Stimulated activated memory B cell treated with anti-CD40 and anti-IgM and Interleukin-4, amounts not matched to agents 10 μg/mL and 1 μg/mL and 100 μg/mL, for 72 hours (primary cell): ENCODE data around the gene SH3RF3.
A peak's percentile ranks its signal among the peaks of the same experiment; 100 is the strongest.

ENCODE experiments used
- ATAC-seq: fragments of 150-1000 bp; cut with Tn5 transposase; 2 replicates; pipeline ENCODE4 v1.10.0; 2021
- H3K27ac Mint-ChIP-seq: one replicate; pipeline ENCODE4 v1.8.0; 2022; ENCODE audit warnings: mild to moderate bottlenecking, mixed read lengths
- H3K27me3 Mint-ChIP-seq: one replicate; pipeline ENCODE4 v1.8.0; 2022; ENCODE audit warnings: mixed read lengths
- H3K36me3 Mint-ChIP-seq: one replicate; pipeline ENCODE4 v1.8.0; 2022; ENCODE audit warnings: mixed read lengths
- H3K4me1 Mint-ChIP-seq: one replicate; pipeline ENCODE4 v1.8.0; 2022; ENCODE audit warnings: mixed read lengths
- H3K4me3 Mint-ChIP-seq: one replicate; pipeline ENCODE4 v1.8.0; 2022; ENCODE audit warnings: mild to moderate bottlenecking, moderate library complexity, mixed read lengths
- H3K9me3 Mint-ChIP-seq: one replicate; pipeline ENCODE4 v1.8.0; 2022; ENCODE audit warnings: mixed read lengths

Gene SH3RF3

DNA sequence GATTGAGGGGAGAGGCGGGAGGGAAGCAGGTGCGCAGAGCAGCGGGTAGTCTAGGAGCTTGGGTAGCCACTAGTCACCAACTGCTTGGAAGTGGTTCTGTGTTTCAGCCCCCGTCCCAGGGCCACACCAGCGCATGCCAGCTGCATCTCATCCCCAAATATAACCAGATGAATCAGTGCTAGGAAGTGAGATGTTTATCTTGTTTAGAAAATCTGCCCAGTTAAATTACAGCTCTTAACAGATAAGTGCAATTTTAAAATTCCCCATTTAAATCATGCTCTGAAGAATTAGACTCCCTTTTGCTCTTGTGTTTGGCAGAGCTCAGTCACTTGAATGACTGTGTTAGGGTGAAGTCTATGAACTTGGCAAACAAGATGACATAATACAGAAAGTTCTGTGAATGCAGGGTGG is 291.0 kb downstream of the SH3RF3 start:
- no peak overlapping the region for H3K4me3 Mint-ChIP-seq
- no peak overlapping the region for H3K27ac Mint-ChIP-seq
- no peaks in the 10 kb centered on the region for H3K36me3 Mint-ChIP-seq
- ATAC-seq = no peak
- H3K9me3 Mint-ChIP-seq = no peaks in the 10 kb centered on the region
- H3K27me3 Mint-ChIP-seq = no peaks in the 10 kb centered on the region
- no peaks in the 10 kb centered on the region for H3K4me1 Mint-ChIP-seq

DNA sequence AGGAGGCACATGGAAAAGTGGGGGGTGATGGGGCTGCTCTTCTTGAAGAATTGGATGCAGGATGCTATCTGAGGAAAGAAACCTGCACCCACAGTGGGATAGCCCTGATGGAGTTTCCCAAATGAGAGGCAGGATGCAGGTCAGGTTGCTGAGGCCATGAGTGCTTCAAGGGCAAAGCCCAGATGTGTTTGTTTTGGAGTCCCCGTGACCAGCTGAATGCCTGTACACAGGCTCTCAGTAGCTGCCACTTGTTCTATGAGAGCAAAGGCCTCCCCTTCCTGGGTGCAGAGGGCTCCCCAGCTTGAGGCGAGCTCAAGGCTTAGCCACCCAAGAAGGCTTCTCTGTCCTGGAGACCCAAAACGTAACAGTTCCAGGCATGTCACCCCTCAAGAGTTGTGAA is 292.1 kb downstream of the SH3RF3 start:
- Mint-ChIP-seq H3K36me3 (no peaks in the 10 kb centered on the region), H3K27ac (no peak overlapping the region), H3K9me3 (no peaks in the 10 kb centered on the region), H3K27me3 (no peaks in the 10 kb centered on the region), H3K4me3 (no peak overlapping the region), H3K4me1 (no peaks in the 10 kb centered on the region)
- ATAC-seq = no peak

DNA sequence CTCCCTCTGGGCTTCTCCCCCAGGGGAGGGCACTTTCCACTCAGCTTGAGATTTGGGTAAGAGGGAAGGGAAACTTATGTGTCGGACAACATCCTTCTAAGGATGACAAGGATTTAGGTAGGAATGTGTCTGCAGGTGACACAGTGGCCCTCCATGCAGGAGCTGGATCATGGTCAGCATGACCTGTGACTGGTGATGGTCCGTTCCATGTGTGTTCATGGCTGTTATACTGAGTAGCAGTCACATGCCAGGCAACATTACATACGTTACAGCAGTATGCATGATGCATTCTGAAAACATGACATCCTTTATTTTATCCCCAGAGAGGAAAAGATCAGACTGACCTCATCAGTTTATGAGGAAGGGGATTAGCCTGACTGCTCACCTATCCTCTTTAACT is 292.6 kb downstream of the SH3RF3 start:
- ATAC-seq = no peak
- no peaks in the 10 kb centered on the region for H3K4me1 Mint-ChIP-seq
- H3K4me3 Mint-ChIP-seq = no peak overlapping the region
- H3K9me3 Mint-ChIP-seq = no peaks in the 10 kb centered on the region
- H3K27me3 Mint-ChIP-seq = no peaks in the 10 kb centered on the region
- no peak overlapping the region for H3K27ac Mint-ChIP-seq
- H3K36me3 Mint-ChIP-seq = no peaks in the 10 kb centered on the region

- no peak overlapping the region for H3K4me3 Mint-ChIP-seq
- no peaks in the 10 kb centered on the region for H3K27me3 Mint-ChIP-seq
- no peak overlapping the region for H3K27ac Mint-ChIP-seq
- ATAC-seq = no peak
- H3K9me3 Mint-ChIP-seq = no peaks in the 10 kb centered on the region
- no peaks in the 10 kb centered on the region for H3K4me1 Mint-ChIP-seq
- no peaks in the 10 kb centered on the region for H3K36me3 Mint-ChIP-seq
These were observed 293.2 kb downstream of the SH3RF3 start for GRCh38 chr2:109422071-109422757.

DNA sequence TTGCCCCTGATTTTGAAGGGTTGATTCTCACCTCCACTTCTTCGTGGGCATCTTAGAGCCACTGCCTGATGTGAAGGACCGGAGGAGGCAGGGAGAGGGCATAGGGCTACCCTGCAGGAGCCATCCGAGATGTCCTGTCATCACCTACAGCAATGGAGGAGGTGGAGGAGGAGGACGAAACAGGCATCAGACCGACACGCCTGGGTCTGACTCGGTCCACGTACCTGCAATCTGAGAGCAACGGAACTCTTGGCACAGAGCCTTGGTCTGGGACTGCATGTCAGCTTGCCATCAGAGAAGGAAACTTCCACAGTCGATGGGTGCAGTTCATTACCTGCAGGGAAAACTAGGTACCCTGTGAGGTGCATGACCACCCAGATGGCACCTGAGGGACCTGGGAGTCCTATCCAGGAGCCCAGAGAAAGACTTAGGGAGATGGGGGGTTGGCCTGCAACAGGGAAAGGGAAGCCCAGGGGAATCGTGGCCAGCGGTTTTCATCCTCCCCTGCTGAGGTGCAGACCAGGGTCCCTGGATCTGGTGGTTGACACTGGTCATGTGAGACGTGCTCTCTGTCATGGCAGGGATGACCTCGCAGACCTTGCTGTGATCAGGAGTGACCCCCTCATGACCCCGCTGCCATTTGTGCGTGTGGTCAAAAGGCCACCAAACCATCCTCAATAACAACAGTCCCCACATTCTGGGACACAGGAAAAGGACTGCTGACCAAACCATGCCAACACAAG is 293.9 kb downstream of the SH3RF3 start:
- H3K9me3 Mint-ChIP-seq = no peaks in the 10 kb centered on the region
- H3K27ac Mint-ChIP-seq = no peak overlapping the region
- no peaks in the 10 kb centered on the region for H3K36me3 Mint-ChIP-seq
- no peaks in the 10 kb centered on the region for H3K27me3 Mint-ChIP-seq
- no peak for ATAC-seq
- no peaks in the 10 kb centered on the region for H3K4me1 Mint-ChIP-seq
- H3K4me3 Mint-ChIP-seq = no peak overlapping the region

DNA sequence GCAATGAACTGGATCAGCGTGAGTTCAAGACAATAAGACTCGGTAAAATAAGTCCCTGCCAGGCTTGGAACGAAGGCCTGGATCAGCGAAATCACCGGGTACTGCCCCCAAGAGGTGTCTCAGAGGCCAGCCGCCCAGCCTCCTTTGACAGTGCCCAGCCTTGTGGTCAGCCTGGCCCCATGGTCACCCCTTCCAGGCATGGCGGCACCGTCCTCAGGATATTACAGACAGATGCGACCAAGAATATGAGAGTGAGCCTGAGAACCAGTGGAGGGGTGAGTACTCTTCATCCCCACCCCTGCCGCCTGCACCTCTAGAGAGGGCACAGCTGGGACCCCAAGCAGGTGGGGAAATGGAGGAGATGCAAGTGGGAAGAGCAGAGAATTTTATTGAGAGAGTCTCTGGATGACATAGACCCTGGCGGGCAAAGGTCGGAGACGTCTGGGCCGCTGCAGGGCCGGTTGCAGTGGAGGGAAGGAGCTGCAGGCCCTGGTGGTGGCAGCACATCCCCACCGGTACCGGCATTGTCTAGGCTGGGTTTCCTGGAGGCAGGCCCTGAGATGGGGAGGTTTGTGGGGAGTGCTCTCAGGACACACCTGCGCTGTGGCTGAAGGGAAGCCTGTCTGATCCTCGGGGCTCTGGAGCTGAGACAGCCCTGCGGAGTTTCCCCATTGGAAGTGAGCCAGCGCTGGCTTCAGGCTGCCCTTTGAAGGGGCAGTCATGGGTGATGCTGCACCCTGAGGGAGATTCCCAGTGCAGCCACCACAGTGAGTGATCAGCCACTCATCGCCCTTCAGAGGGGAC is 294.8 kb downstream of the SH3RF3 start:
- no peaks in the 10 kb centered on the region for H3K9me3 Mint-ChIP-seq
- H3K4me3 Mint-ChIP-seq = no peak overlapping the region
- no peaks in the 10 kb centered on the region for H3K36me3 Mint-ChIP-seq
- H3K27ac Mint-ChIP-seq = no peak overlapping the region
- no peaks in the 10 kb centered on the region for H3K27me3 Mint-ChIP-seq
- H3K4me1 Mint-ChIP-seq = no peaks in the 10 kb centered on the region
- ATAC-seq = peak; percentile 10

GRCh38 chr2:109425411-109425810 is 296.4 kb downstream of the SH3RF3 start:
- Mint-ChIP-seq H3K27ac (no peak overlapping the region), H3K36me3 (no peaks in the 10 kb centered on the region), H3K4me1 (no peaks in the 10 kb centered on the region), H3K9me3 (no peaks in the 10 kb centered on the region), H3K27me3 (peaks cover 4% of the 10 kb centered on the region), H3K4me3 (no peak overlapping the region)
- no peak for ATAC-seq

- Mint-ChIP-seq H3K27me3 (peaks cover 9% of the 10 kb centered on the region), H3K36me3 (no peaks in the 10 kb centered on the region)
- ATAC-seq = no peak
These were observed 298.7 kb downstream of the SH3RF3 start for GRCh38 chr2:109427661-109428091.

GRCh38 chr2:109428281-109428680 is 299.3 kb downstream of the SH3RF3 start:
- no peak for ATAC-seq
- H3K4me3 Mint-ChIP-seq = no peak overlapping the region
- no peaks in the 10 kb centered on the region for H3K36me3 Mint-ChIP-seq
- no peaks in the 10 kb centered on the region for H3K4me1 Mint-ChIP-seq
- H3K27ac Mint-ChIP-seq = no peak overlapping the region
- H3K9me3 Mint-ChIP-seq = no peaks in the 10 kb centered on the region
- H3K27me3 Mint-ChIP-seq = peaks cover 9% of the 10 kb centered on the region

More at GRCh38 chr2:109427661-109428091, 298.7 kb downstream of the SH3RF3 start:
- Mint-ChIP-seq H3K4me1 (no peaks in the 10 kb centered on the region), H3K9me3 (no peaks in the 10 kb centered on the region), H3K27ac (no peak overlapping the region), H3K4me3 (no peak overlapping the region)

DNA sequence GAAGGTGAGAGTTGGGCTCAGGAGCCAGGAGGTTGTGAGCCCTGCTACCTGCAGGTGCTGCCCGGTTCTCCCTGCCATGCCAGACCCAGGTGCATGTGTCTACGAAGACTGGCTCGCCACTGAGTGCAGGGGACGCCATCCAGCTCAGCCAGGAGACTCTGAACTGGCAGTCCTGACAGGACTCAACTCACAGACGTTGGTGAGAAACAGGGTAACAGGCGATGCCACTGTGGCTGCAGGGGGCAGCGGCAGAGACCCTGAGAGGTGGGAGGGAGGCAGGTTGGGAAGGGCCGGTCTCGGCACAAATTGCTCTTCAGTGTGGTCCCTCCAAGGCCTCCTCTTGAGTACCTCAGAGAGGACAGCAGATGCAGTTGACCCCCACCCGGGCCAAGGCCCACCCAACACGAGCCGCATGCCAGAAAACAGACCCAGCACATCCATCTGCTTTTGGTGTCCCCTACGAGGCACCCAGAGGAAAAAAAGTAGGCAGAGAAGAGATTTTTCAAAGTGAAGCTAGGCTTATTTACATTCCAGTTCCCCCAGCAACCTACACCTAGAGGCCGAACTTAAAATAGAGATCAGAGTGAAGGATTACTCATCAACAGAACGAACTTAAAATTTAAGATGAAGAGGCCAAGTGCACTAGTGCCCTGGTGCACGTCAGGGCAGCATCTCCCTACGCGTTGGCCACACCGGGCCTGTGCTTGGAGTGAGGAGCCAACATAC is 300.0 kb downstream of the SH3RF3 start:
- no peak for ATAC-seq
- Mint-ChIP-seq H3K36me3 (no peaks in the 10 kb centered on the region), H3K4me3 (no peak overlapping the region), H3K27me3 (peaks cover 9% of the 10 kb centered on the region), H3K4me1 (no peaks in the 10 kb centered on the region), H3K9me3 (no peaks in the 10 kb centered on the region), H3K27ac (no peak overlapping the region)

DNA sequence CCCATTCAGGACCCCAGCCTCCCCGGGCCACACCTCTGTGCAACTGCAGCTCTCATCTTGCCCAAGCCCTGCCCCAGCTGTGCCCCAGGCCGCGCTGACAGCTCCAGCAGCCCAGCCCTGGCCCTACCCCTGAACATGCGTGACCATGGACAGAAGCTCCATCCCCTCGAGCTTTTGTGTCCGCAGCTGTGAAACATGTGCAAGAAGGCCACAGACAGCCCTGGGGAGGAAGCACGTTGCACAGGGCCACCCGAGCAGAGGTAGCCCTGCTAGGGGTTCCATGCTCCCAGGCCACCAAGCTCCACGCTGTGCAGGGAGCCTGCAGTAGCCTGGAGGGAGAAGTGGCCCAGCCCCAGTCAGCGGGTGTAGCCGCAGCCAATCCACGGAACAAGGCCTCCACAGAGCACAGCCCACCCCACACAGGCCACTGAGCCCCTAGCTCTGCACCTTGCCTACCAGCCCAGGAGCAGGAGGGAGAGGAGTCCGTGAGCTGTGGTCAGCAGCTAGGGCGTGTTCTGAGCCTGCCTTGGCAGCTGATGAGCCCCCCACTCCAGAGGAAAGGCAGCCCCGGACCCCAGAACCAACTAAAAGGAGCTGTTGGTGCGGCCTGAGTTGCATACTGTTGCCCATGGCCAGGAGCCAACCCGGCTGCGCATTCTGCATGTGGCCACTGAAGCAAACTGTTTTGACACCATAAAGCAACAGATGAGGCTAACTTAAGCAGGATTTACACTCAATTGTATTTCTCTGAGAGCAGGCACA is 300.7 kb downstream of the SH3RF3 start:
- no peak overlapping the region for H3K27ac Mint-ChIP-seq
- H3K27me3 Mint-ChIP-seq = peaks cover 9% of the 10 kb centered on the region
- H3K4me1 Mint-ChIP-seq = no peaks in the 10 kb centered on the region
- ATAC-seq = no peak
- no peak overlapping the region for H3K4me3 Mint-ChIP-seq
- no peaks in the 10 kb centered on the region for H3K36me3 Mint-ChIP-seq
- no peaks in the 10 kb centered on the region for H3K9me3 Mint-ChIP-seq

DNA sequence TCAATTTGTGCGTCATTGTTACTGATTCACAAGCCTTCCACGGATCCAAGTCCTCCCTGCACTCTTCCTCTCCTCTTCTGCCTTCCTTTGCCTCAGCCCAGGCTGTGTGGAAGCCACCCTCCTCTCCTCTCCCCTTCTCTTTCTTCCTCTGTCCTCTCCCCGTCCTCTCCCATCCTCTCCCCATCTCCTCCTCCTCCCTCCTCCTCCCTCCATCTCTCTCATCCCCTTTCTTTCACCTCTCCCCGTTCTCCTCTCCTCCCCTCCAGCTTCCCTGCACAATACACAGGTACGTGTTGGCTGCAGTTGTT is 301.3 kb downstream of the SH3RF3 start:
- no peak for ATAC-seq
- H3K9me3 Mint-ChIP-seq = no peaks in the 10 kb centered on the region
- H3K27ac Mint-ChIP-seq = no peak overlapping the region
- H3K27me3 Mint-ChIP-seq = peaks cover 9% of the 10 kb centered on the region
- H3K36me3 Mint-ChIP-seq = no peaks in the 10 kb centered on the region
- no peak overlapping the region for H3K4me3 Mint-ChIP-seq
- no peaks in the 10 kb centered on the region for H3K4me1 Mint-ChIP-seq

DNA sequence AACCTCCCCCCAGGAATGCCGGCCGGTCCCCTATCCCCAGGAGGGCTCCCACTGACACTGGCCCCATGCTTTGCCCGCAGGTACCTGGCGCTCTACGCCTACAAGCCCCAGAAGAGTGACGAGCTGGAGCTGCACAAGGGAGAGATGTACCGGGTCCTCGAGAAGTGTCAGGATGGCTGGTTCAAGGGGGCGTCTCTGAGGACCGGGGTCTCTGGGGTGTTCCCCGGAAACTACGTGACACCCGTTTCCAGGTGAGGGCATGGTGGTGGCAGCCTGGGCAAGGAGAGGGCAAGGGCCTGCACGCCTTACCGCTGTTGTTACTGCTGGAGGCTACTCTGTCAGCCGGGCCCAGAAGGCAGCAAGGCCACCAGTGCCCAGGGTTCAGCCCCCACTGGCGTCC is 303.4 kb downstream of the SH3RF3 start:
- ATAC-seq = peak; percentile 6
- no peak overlapping the region for H3K4me3 Mint-ChIP-seq
- H3K27ac Mint-ChIP-seq = no peak overlapping the region

DNA sequence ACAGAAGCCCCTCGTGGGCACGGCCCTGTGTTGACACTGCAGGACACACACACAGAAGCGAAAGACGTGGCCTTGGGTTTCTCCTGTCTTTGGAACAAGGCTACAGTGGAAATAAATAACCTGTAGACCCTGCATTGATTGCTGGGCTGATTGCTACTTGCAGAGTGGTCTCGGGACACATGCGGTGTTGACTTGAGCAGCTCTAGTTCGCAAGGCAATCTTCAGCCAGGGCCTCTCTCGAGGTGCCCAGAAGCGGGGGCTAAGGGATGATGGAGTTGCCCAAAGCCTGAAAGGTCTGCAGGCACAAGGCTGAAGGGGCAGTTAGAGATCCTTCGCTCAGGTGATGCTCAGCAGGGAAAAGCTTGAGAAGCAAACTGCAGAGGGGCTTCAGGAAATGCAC is 304.5 kb downstream of the SH3RF3 start:
- Mint-ChIP-seq H3K4me3 (no peak overlapping the region), H3K36me3 (no peaks in the 10 kb centered on the region), H3K9me3 (no peaks in the 10 kb centered on the region), H3K27ac (no peak overlapping the region), H3K4me1 (no peaks in the 10 kb centered on the region), H3K27me3 (peaks cover 9% of the 10 kb centered on the region)
- no peak for ATAC-seq

More for the DNA sequence above, 303.4 kb downstream of the SH3RF3 start:
- peaks cover 9% of the 10 kb centered on the region for H3K27me3 Mint-ChIP-seq
- no peaks in the 10 kb centered on the region for H3K36me3 Mint-ChIP-seq
- H3K4me1 Mint-ChIP-seq = no peaks in the 10 kb centered on the region
- H3K9me3 Mint-ChIP-seq = no peaks in the 10 kb centered on the region
